HCT116 (cell line): ENCODE measurements around the gene MBD5. TPM values are rescaled to one million over a fixed set of nuclear protein-coding genes. Genes with fewer than 3 reads are reported as not detected.

Experiments used
- ATAC-seq: fragments of 200-7000 bp; cut with Tn5 transposase; 2 replicates; pipeline ENCODE4 v1.9.1; 2020; ENCODE audit warnings: mild to moderate bottlenecking, moderate library complexity
- BruUV-seq: library from RNA; stranded (reverse); fragments of 400-500 nt; replicated peaks from 2 replicates; lab custom pipeline; 2021; lab: Mats Ljungman, UMichigan
- CTCF ChIA-PET: fragments of 300-600 bp; sonication (Branson Sonifier 250); formaldehyde crosslinking; loops from one replicate; lab custom pipeline; 2021; ENCODE audit warnings: antibody characterized with exemption; lab: Charles Lee
- POLR2A ChIA-PET: fragments of 300-600, 350-600 bp; sonication (Branson Sonifier 250); formaldehyde crosslinking; loops from one replicate; lab custom pipeline; 2021; ENCODE audit warnings: antibody characterized with exemption; lab: Charles Lee
- RAD21 ChIA-PET, 2 experiments: fragments of 300-600 bp; sonication (Branson Sonifier 250); formaldehyde crosslinking; loops; one replicate each; lab custom pipeline; 2023; ENCODE audit warnings: low total read pairs in 2 of 2; ENCODE audit not compliant: uncharacterized antibody in 2 of 2, unreplicated experiment in 2 of 2, low non-redundant PET in 1 of 2; lab: Charles Lee
- DNase-seq: peaks from one replicate; pipeline ENCODE4 v3.0.0-alpha.2; 2010; ENCODE audit warnings: low read depth, low spot score
- H2AFZ ChIP-seq: fragments of 200-600 bp; shearing (Covaris generic), sonication (generic); 2 replicates; pipeline ENCODE4 v1.6.1; 2017; ENCODE audit warnings: low read depth, mixed run types, mixed read lengths, antibody characterized with exemption, low read length; ENCODE audit not compliant: poor library complexity, severe bottlenecking
- H3K27ac ChIP-seq: 2 replicates; pipeline ENCODE4 v1.5.1; 2012; ENCODE audit warnings: low read depth, low read length
- H3K27me3 ChIP-seq: fragments of 200-600 bp; sonication (generic); 2 replicates; pipeline ENCODE4 v1.6.1; 2016; ENCODE audit warnings: mixed run types, low read length, mixed read lengths; ENCODE audit not compliant: insufficient read depth
- H3K36me3 ChIP-seq, 2 experiments: fragments of 200-500 bp in 1 of 2; fragments of 200-600 bp in 1 of 2; sonication (Bioruptor generic) in 1 of 2; sonication (generic) in 1 of 2; 2 replicates each; pipeline versions ENCODE4 v1.5.1 to v1.6.1; 2014 to 2016; ENCODE audit warnings: low read length in 2 of 2, inconsistent platforms in 1 of 2, mixed read lengths in 1 of 2, mixed run types in 1 of 2; ENCODE audit not compliant: insufficient read depth in 2 of 2, control insufficient read depth in 1 of 2
- H3K4me1 ChIP-seq, 2 experiments: fragments of 200-600 bp in 1 of 2; sonication (generic) in 1 of 2; 2 replicates each; pipeline versions ENCODE4 v1.5.1 to v1.6.1; 2012 to 2017; ENCODE audit warnings: low read length in 2 of 2, inconsistent platforms in 1 of 2, mild to moderate bottlenecking in 1 of 2, mixed read lengths in 1 of 2, mixed run types in 1 of 2, moderate library complexity in 1 of 2; ENCODE audit not compliant: insufficient read depth in 2 of 2, control insufficient read depth in 1 of 2
- H3K4me2 ChIP-seq: fragments of 200-600 bp; sonication (generic); 2 replicates; pipeline ENCODE4 v1.6.1; 2017; ENCODE audit warnings: mixed run types, low read length, mixed read lengths
- H3K4me3 ChIP-seq, 2 experiments: fragments of 200-600 bp in 1 of 2; sonication (generic) in 1 of 2; replicated peaks in 1 of 2; 2 replicates each; pipeline ENCODE4 v1.5.1; 2011 to 2016; ENCODE audit warnings: low read length in 2 of 2, control low read depth in 1 of 2, low read depth in 1 of 2, mild to moderate bottlenecking in 1 of 2, mixed read lengths in 1 of 2, mixed run types in 1 of 2
- H3K79me2 ChIP-seq: fragments of 200-600 bp; sonication (generic); 2 replicates; pipeline ENCODE4 v1.6.1; 2017; ENCODE audit warnings: mild to moderate bottlenecking, mixed run types, low read length, moderate library complexity, mixed read lengths; ENCODE audit not compliant: insufficient read depth
- H3K9ac ChIP-seq: fragments of 200-600 bp; sonication (generic); 2 replicates; pipeline ENCODE4 v1.6.1; 2016; ENCODE audit warnings: low read length, mixed read lengths
- H3K9me2 ChIP-seq: fragments of 200-600 bp; sonication (generic), shearing (Covaris generic); 2 replicates; pipeline ENCODE4 v1.6.1; 2017; ENCODE audit warnings: mixed run types, mild to moderate bottlenecking, moderate library complexity; ENCODE audit not compliant: insufficient read depth
- H3K9me3 ChIP-seq, 2 experiments: fragments of 200-500 bp in 1 of 2; fragments of 200-600 bp in 1 of 2; sonication (Bioruptor generic) in 1 of 2; sonication (generic) in 1 of 2; 2 replicates each; pipeline ENCODE4 v1.6.1; 2014 to 2017; ENCODE audit warnings: low read length in 2 of 2, mixed read lengths in 2 of 2, inconsistent platforms in 1 of 2, low read depth in 1 of 2, mild to moderate bottlenecking in 1 of 2, mixed run types in 1 of 2, moderate library complexity in 1 of 2; ENCODE audit not compliant: control insufficient read depth in 1 of 2, insufficient read depth in 1 of 2
- H4K20me1 ChIP-seq: fragments of 200-600 bp; sonication (generic), shearing (Covaris generic); 2 replicates; pipeline ENCODE4 v1.6.1; 2017; ENCODE audit warnings: mixed run types, mild to moderate bottlenecking, moderate library complexity; ENCODE audit not compliant: insufficient read depth
- CBX3 ChIP-seq: IDR thresholded peaks from 2 replicates; pipeline ENCODE4 v1.6.1; 2012; ENCODE audit warnings: low read depth
- CTCF ChIP-seq, 3 experiments: fragments of 200-600 bp in 1 of 3; sonication (generic) in 1 of 3; IDR thresholded peaks in 2 of 3; conservative IDR thresholded peaks in 1 of 3; 2 replicates each; pipeline ENCODE4 v1.5.1; 2012 to 2017; ENCODE audit warnings: low read depth in 2 of 3, low read length in 2 of 3, antibody characterized with exemption in 1 of 3, borderline replicate concordance in 1 of 3, control low read depth in 1 of 3, mild to moderate bottlenecking in 1 of 3, mixed read lengths in 1 of 3, mixed run types in 1 of 3, moderate library complexity in 1 of 3; ENCODE audit not compliant: insufficient read depth in 1 of 3
- ELF1 ChIP-seq: IDR thresholded peaks from 2 replicates; pipeline ENCODE4 v1.6.1; 2012; ENCODE audit warnings: low read depth, borderline replicate concordance
- EZH2 ChIP-seq: fragments of 200-600 bp; sonication (generic); IDR thresholded peaks from 2 replicates; pipeline ENCODE4 v1.6.1; 2017; ENCODE audit warnings: antibody characterized with exemption, mixed run types
- EZH2phosphoT487 ChIP-seq: fragments of 200-600 bp; IDR thresholded peaks from 2 replicates; pipeline ENCODE4 v1.6.1; 2018; ENCODE audit warnings: antibody characterized with exemption, borderline replicate concordance
- FOSL1 ChIP-seq: IDR thresholded peaks from 2 replicates; pipeline ENCODE4 v1.6.1; 2012; ENCODE audit warnings: low read depth
- JUND ChIP-seq: IDR thresholded peaks from 2 replicates; pipeline ENCODE4 v1.6.1; 2012
- MAX ChIP-seq: IDR thresholded peaks from 2 replicates; pipeline ENCODE4 v1.6.1; 2012
- RAD21 ChIP-seq: IDR thresholded peaks from 2 replicates; pipeline ENCODE4 v1.6.1; 2012; ENCODE audit warnings: low read depth, mild to moderate bottlenecking
- REST ChIP-seq: IDR thresholded peaks from 2 replicates; pipeline ENCODE4 v1.6.1; 2012; ENCODE audit warnings: low read depth
- SIN3A ChIP-seq: IDR thresholded peaks from 2 replicates; pipeline ENCODE4 v1.6.1; 2012; ENCODE audit warnings: low read depth
- SP1 ChIP-seq: IDR thresholded peaks from 2 replicates; pipeline ENCODE4 v1.6.1; 2012; ENCODE audit warnings: low read depth
- YY1 ChIP-seq: IDR thresholded peaks from 2 replicates; pipeline ENCODE4 v1.6.1; 2011; ENCODE audit warnings: low read length, low read depth, moderate library complexity, mild to moderate bottlenecking; ENCODE audit not compliant: insufficient replicate concordance; ENCODE audit errors: extremely low read depth
- ZBTB33 ChIP-seq: IDR thresholded peaks from 2 replicates; pipeline ENCODE4 v1.6.1; 2011; ENCODE audit warnings: mild to moderate bottlenecking, low read length, moderate library complexity; ENCODE audit not compliant: insufficient replicate concordance; ENCODE audit errors: extremely low read depth
- ZNF274 ChIP-seq: fragments of 200-500 bp; sonication (Bioruptor generic); IDR thresholded peaks from 2 replicates; pipeline ENCODE4 v1.6.1; 2014; ENCODE audit warnings: mild to moderate bottlenecking, low read depth, low read length, inconsistent platforms
- intact Hi-C: fragments of 100-400 bp; cut with micrococcal nuclease; formaldehyde crosslinking; loops from 2 replicates; pipeline ENCODE4 v1.10.0; 2022
- total RNA-seq: library from RNA; stranded (reverse); gene quantifications from one replicate; pipeline ENCODE4 v1.2.1, GENCODE V29; 2021; ENCODE audit not compliant: unreplicated experiment

Gene MBD5
- total RNA-seq, 1 experiment from 2014 or later = 20.5 TPM

GRCh38 chr2:147998203-147998602, 22.7 kb upstream of the MBD5 start (continued):
- TF ChIP-seq FOSL1 = no peak
- no peak for TF ChIP-seq MAX
- TF ChIP-seq CBX3 = no peak
- TF ChIP-seq CTCF (IDR thresholded peaks at IDR 0.05 in 2 of 3, conservative IDR thresholded peaks at IDR 0.05 in 1 of 3; ENCODE audit: borderline replicate concordance in 1 of 3, insufficient read depth in 1 of 3, low read depth in 2 of 3, low read length in 2 of 3) = no peak
- TF ChIP-seq, all 23 proteins: peak for 0

- Histone ChIP-seq H3K79me2 (peaks cover 89% of the 10 kb centered on the region), H3K27me3 (no peaks in the 10 kb centered on the region), H3K4me3 (no peak overlapping the region), H3K27ac (no peak overlapping the region), H4K20me1 (0 out of 2 replicates have a peak, but pooled peaks cover 4% of the 10 kb centered on the region), H3K9me3 (no peaks in the 10 kb centered on the region; a peak in 1 of 4 replicates), H2AFZ (no peak overlapping the region), H3K36me3 (no peaks in the 10 kb centered on the region), H3K4me1 (no peaks in the 10 kb centered on the region), H3K9me2 (no peaks in the 10 kb centered on the region), H3K9ac (no peak overlapping the region), H3K4me2 (no peak overlapping the region)
- no TSS peak for BruUV-seq
- intact Hi-C loops = no loop called here
- DNase-seq (no peak), ATAC-seq (no peak)
- ChIA-PET RAD21 (no interaction called here), CTCF (no interaction called here), POLR2A (interaction anchor here (0.6 kb wide), 1 partner anchor 22 kb away, joined by 3 read pairs; the partner anchor contains the start of genes MBD5 and ORC4)
- TF ChIP-seq ZNF274 (no peak), EZH2 (no peak), ZBTB33 (no peak), SIN3A (no peak), RAD21 (no peak), FOSL1 (no peak), REST (no peak), SP1 (no peak), JUND (no peak), ELF1 (no peak), EZH2phosphoT487 (no peak), MAX (no peak), YY1 (no peak)
These were observed 21.8 kb upstream of the MBD5 start for GRCh38 chr2:147999126-147999525.
